HepG2 (cell line): ENCODE results near the gene PCARE. TPM values are rescaled to one million over a fixed set of nuclear protein-coding genes. Genes with fewer than 3 reads are reported as not detected.
A peak's percentile ranks its signal among the peaks of the same experiment; 100 is the strongest.

Experiments used
- CBX2 ChIP-seq, 2 experiments: fragments of 200-600 bp in 1 of 2; sonication (generic); formaldehyde crosslinking in 1 of 2; IDR thresholded peaks; 2 replicates each; pipeline versions ENCODE4 v1.7.0 to v1.8.1; 2018 to 2022; ENCODE audit warnings: low read depth in 2 of 2, low read length in 1 of 2, mild to moderate bottlenecking in 1 of 2, missing genetic modification reagents in 1 of 2
- CEBPB ChIP-seq: IDR thresholded peaks from 2 replicates; pipeline ENCODE4 v1.6.1; 2011; ENCODE audit warnings: low read depth, low read length, improper control_type of control experiment, borderline replicate concordance
- CEBPG ChIP-seq: IDR thresholded peaks from 2 replicates; pipeline ENCODE4 v1.6.1; 2016
- CREB3 ChIP-seq: sonication (generic); formaldehyde crosslinking; IDR thresholded peaks from 2 replicates; pipeline ENCODE4 v1.5.0; 2020; ENCODE audit warnings: missing genetic modification reagents
- GMEB1 ChIP-seq: sonication (generic); formaldehyde crosslinking; IDR thresholded peaks from 2 replicates; pipeline ENCODE4 v1.5.1; 2020; ENCODE audit warnings: missing genetic modification reagents, mild to moderate bottlenecking, borderline replicate concordance
- GTF3A ChIP-seq: sonication (generic); formaldehyde crosslinking; conservative IDR thresholded peaks from 2 replicates; pipeline ENCODE4 v1.4.0; 2020; ENCODE audit warnings: mild to moderate bottlenecking, missing genetic modification reagents
- IRF1 ChIP-seq: sonication (generic); formaldehyde crosslinking; IDR thresholded peaks from 2 replicates; pipeline ENCODE4 v1.4.0; 2020; ENCODE audit warnings: low read depth, mild to moderate bottlenecking, missing genetic modification reagents
- KDM2A ChIP-seq: sonication (generic); formaldehyde crosslinking; IDR thresholded peaks from 2 replicates; pipeline ENCODE4 v1.4.0; 2020; ENCODE audit warnings: low read depth, missing genetic modification reagents, borderline replicate concordance
- KLF9 ChIP-seq: IDR thresholded peaks from 2 replicates; pipeline ENCODE4 v1.6.1; 2016; ENCODE audit warnings: low read depth
- NAIF1 ChIP-seq: sonication (generic); formaldehyde crosslinking; IDR thresholded peaks from 2 replicates; pipeline ENCODE4 v1.5.0; 2020; ENCODE audit warnings: mild to moderate bottlenecking, missing genetic modification reagents, borderline replicate concordance
- NCOA2 ChIP-seq: sonication (generic); formaldehyde crosslinking; IDR thresholded peaks from 2 replicates; pipeline ENCODE4 v1.8.0; 2022; ENCODE audit warnings: inconsistent platforms
- NCOR1 ChIP-seq: fragments of 200-600 bp; sonication (generic); IDR thresholded peaks from 2 replicates; pipeline ENCODE4 v1.7.0; 2017; ENCODE audit warnings: antibody characterized with exemption, low read length, borderline replicate concordance
- PLRG1 ChIP-seq: fragments of 450-650 bp; conservative IDR thresholded peaks from 2 replicates; pipeline ENCODE4 v1.6.1; 2016
- RARG ChIP-seq: sonication (generic); formaldehyde crosslinking; IDR thresholded peaks from 2 replicates; pipeline ENCODE4 v1.4.0; 2020; ENCODE audit warnings: low read depth, mild to moderate bottlenecking, missing genetic modification reagents
- SMAD3 ChIP-seq: sonication (generic); formaldehyde crosslinking; IDR thresholded peaks from 2 replicates; pipeline ENCODE4 v1.4.0; 2020; ENCODE audit warnings: missing genetic modification reagents
- SOX6 ChIP-seq, 2 experiments: fragments of 450-650 bp in 1 of 2; sonication (generic) in 1 of 2; formaldehyde crosslinking in 1 of 2; IDR thresholded peaks; 2 replicates each; pipeline versions ENCODE4 v1.4.0 to v1.6.1; 2017 to 2020; ENCODE audit warnings: antibody characterized with exemption in 1 of 2, mild to moderate bottlenecking in 1 of 2, missing genetic modification reagents in 1 of 2
- STAT5B ChIP-seq: sonication (generic); formaldehyde crosslinking; IDR thresholded peaks from 2 replicates; pipeline ENCODE4 v1.4.0; 2020; ENCODE audit warnings: missing genetic modification reagents
- THAP7 ChIP-seq: sonication (generic); formaldehyde crosslinking; IDR thresholded peaks from 2 replicates; pipeline ENCODE4 v1.8.1; 2023; ENCODE audit warnings: mild to moderate bottlenecking, missing genetic modification reagents
- ZBED4 ChIP-seq: sonication (generic); formaldehyde crosslinking; IDR thresholded peaks from 2 replicates; pipeline ENCODE4 v1.4.0; 2020; ENCODE audit warnings: missing genetic modification reagents, borderline replicate concordance
- ZNF264 ChIP-seq: sonication (generic); formaldehyde crosslinking; IDR thresholded peaks from 2 replicates; pipeline ENCODE4 v1.4.0; 2020; ENCODE audit warnings: missing genetic modification reagents
- ZNF576 ChIP-seq: sonication (generic); formaldehyde crosslinking; IDR thresholded peaks from 2 replicates; pipeline ENCODE4 v1.4.0; 2020; ENCODE audit warnings: mild to moderate bottlenecking, missing genetic modification reagents
- ZNF792 ChIP-seq: IDR thresholded peaks from 2 replicates; pipeline ENCODE4 v1.6.1; 2016
- ZNF850 ChIP-seq: sonication (generic); formaldehyde crosslinking; conservative IDR thresholded peaks from 2 replicates; pipeline ENCODE4 v1.9.0; 2021; ENCODE audit warnings: mild to moderate bottlenecking, missing genetic modification reagents
- polyA plus RNA-seq, 8 experiments: library from polyadenylated mRNA; depleted of rRNA in 3 of 8; stranded (reverse) in 7 of 8; unstranded in 1 of 8; fragments of >200 nt; fragmentation: Illumina TruSeq in 4 of 8; extraction: Trizol in 4 of 8; gene quantifications; 2 replicates each; pipeline versions ENCODE4 v1.2.1 to v1.2.3, GENCODE V29; 2011 to 2016; ENCODE audit warnings: low read depth in 4 of 8, missing spikeins in 1 of 8, mixed read lengths in 1 of 8; ENCODE audit not compliant: insufficient read depth in 1 of 8
- total RNA-seq, 5 experiments: library from RNA; depleted of rRNA; stranded (reverse); fragments of >200 nt; fragmentation: Illumina TruSeq; extraction: Trizol; gene quantifications; 2 replicates each; pipeline ENCODE4 v1.2.3, GENCODE V29; 2016; ENCODE audit warnings: low read depth in 1 of 5

Gene PCARE
- total and polyA plus RNA-seq, 2 of the 13 experiments (the other 11 are each of a cell fraction or from before 2014, with no cell fraction given), result not detected

- TF ChIP-seq ZBED4 (CRISPR knock-in tag) (no peak), CBX2 (IDR thresholded peaks at IDR 0.05; ENCODE audit: low read depth, low read length) (no peak), CBX2 (CRISPR knock-in tag; IDR thresholded peaks at IDR 0.05; ENCODE audit: low read depth) (no peak), STAT5B (CRISPR knock-in tag) (no peak), CEBPB (peak; percentile 80), ZNF792 (CRISPR knock-in tag) (0 out of 2 replicates have a peak, but pooled peaks have one; percentile 34), KDM2A (CRISPR knock-in tag) (no peak), IRF1 (no peak), ZNF850 (CRISPR knock-in tag) (no peak), ZNF264 (no peak), THAP7 (no peak), SMAD3 (CRISPR knock-in tag) (no peak; the same call in 1 of the 2 replicates), CREB3 (CRISPR knock-in tag) (no peak), ZNF576 (CRISPR knock-in tag) (no peak), GMEB1 (CRISPR knock-in tag) (no peak), NCOA2 (CRISPR knock-in tag) (peak; percentile 43; the same call in 1 of the 2 replicates), GTF3A (CRISPR knock-in tag) (no peak), SOX6 (IDR thresholded peaks at IDR 0.05) (no peak), SOX6 (CRISPR knock-in tag; IDR thresholded peaks at IDR 0.05) (peak; percentile 72), NCOR1 (no peak), NAIF1 (CRISPR knock-in tag) (no peak), RARG (CRISPR knock-in tag) (no peak), KLF9 (CRISPR knock-in tag) (no peak), CEBPG (CRISPR knock-in tag) (peak; percentile 88), PLRG1 (no peak)
Measured at GRCh38 chr2:29108225-29108624, 33.9 kb upstream of the PCARE start (continued).
